Activated naive CD4-positive, alpha-beta T cell treated with anti-CD3 and anti-CD28 coated beads, Interleukin-2, amount 50 U/mL, for 24 hours (primary cell): Measurements from ENCODE around the gene SH3RF3.

Experiments used
- H3K27ac Mint-ChIP-seq: one replicate; pipeline ENCODE4 v1.8.0; 2021; ENCODE audit warnings: mild to moderate bottlenecking, mixed read lengths
- H3K27me3 Mint-ChIP-seq: one replicate; pipeline ENCODE4 v1.8.0; 2021; ENCODE audit warnings: mixed read lengths
- H3K36me3 Mint-ChIP-seq: one replicate; pipeline ENCODE4 v1.8.0; 2021; ENCODE audit warnings: mixed read lengths
- H3K4me1 Mint-ChIP-seq: one replicate; pipeline ENCODE4 v1.8.0; 2021; ENCODE audit warnings: mixed read lengths
- H3K4me3 Mint-ChIP-seq: one replicate; pipeline ENCODE4 v1.8.0; 2021; ENCODE audit warnings: mild to moderate bottlenecking, mixed read lengths
- H3K9me3 Mint-ChIP-seq: one replicate; pipeline ENCODE4 v1.8.0; 2021; ENCODE audit warnings: mixed read lengths

The SH3RF3 gene

DNA sequence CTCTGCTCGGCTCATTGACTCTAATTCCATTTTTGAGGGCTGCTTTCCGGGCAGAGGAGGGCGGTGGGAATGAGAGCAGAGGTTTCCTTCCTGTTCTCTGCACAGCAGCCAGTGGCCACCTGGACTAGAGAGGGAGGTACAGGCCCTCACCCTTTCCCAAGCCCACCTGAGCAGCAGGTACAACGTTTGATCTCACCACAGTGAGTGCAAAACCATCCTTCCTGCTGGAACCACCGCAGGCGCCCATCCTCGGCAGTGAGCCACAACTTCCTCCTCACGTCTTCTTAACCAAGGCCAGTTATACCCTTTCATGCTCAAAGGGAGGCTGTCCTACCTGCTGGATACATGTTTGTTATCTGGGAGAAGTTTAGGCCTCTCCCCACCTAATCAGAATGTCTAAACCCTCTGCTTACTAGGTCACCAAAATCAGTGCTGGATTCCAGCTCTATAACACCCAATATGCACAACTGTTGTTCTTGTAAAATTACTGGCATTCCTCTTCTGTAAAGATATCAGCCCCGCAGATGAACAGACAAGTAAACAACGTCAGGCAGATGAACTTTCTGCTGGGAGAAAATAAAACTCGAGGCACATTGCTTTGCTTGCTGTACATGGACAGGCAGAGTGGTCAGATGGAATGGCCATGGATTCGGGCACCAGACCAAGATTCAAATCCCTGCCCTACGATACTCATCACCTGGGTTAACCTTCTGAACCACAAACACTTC lies 191.4 kb downstream of the SH3RF3 start:
- Mint-ChIP-seq H3K36me3 (no peaks in the 10 kb centered on the region), H3K9me3 (no peaks in the 10 kb centered on the region), H3K4me1 (peaks cover 29% of the 10 kb centered on the region), H3K27ac (no peak overlapping the region), H3K27me3 (no peaks in the 10 kb centered on the region), H3K4me3 (peak overlapping the region; percentile 24)

DNA sequence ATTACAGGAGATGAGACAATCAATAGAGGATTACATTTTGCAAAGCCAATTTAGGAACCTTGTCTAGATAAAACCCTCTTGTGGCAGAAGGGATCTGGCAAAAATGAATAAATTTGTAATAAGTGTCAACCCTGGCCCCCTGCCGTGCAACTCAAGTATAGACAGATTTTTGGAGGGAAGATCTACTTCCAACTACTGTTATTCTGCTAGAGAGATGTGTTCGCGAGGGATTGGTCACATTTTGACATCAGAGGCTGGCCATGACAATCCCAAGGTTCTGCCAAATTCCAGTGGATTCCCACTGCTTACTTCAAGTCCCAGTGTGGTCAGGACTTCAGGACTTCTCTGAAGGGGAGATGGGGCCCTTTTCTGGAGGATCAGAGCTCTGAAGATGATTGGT lies 192.6 kb downstream of the SH3RF3 start:
- no peak overlapping the region for H3K4me3 Mint-ChIP-seq
- peaks cover 29% of the 10 kb centered on the region for H3K4me1 Mint-ChIP-seq
- no peaks in the 10 kb centered on the region for H3K36me3 Mint-ChIP-seq
- H3K27ac Mint-ChIP-seq, result peak overlapping the region; percentile 43
- H3K27me3 Mint-ChIP-seq, result no peaks in the 10 kb centered on the region
- H3K9me3 Mint-ChIP-seq, result no peaks in the 10 kb centered on the region

DNA sequence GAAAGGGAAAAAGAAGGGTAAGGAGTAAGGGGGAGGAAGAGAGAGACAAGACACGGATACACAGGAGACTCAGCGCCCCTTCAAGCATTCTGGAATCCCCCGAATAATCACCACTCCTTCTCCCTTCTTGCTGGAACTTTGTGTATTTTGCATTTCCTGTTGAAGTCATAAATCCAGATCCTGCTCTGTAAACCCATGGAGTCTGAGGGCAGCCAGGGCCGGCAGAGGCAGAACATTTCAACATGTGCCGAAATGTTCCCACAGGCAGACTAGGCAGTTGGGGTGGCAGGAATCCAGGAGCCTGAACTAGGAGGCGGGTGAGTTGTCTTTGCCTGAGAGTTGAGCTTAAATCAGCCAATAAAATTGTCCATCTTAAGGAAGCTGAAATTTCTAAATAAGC lies 193.1 kb downstream of the SH3RF3 start:
- no peaks in the 10 kb centered on the region for H3K36me3 Mint-ChIP-seq
- H3K9me3 Mint-ChIP-seq, result no peaks in the 10 kb centered on the region
- no peaks in the 10 kb centered on the region for H3K27me3 Mint-ChIP-seq
- no peak overlapping the region for H3K27ac Mint-ChIP-seq
- peaks cover 29% of the 10 kb centered on the region for H3K4me1 Mint-ChIP-seq
- no peak overlapping the region for H3K4me3 Mint-ChIP-seq

DNA sequence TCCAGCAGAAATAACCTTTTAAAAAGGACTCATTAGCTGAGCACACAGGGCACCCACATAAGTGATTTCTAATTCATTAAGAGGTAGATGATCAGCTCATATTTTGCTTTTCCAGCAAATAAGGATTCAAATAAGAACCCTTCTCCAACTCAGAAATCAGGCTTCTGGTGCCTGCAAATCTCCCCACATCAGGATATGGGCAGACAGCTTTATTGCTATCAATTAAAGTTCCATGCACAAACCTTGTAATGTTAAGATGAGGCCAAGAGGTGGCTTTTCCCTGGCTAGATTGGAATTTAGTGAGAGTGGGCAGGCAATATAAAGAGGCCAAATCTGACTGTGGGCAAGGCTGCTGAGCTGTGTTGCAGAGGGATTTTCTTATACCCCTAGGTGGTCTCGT lies 193.6 kb downstream of the SH3RF3 start:
- Mint-ChIP-seq H3K36me3 (no peaks in the 10 kb centered on the region), H3K9me3 (no peaks in the 10 kb centered on the region), H3K4me3 (no peak overlapping the region), H3K4me1 (peaks cover 27% of the 10 kb centered on the region), H3K27ac (no peak overlapping the region), H3K27me3 (no peaks in the 10 kb centered on the region)

DNA sequence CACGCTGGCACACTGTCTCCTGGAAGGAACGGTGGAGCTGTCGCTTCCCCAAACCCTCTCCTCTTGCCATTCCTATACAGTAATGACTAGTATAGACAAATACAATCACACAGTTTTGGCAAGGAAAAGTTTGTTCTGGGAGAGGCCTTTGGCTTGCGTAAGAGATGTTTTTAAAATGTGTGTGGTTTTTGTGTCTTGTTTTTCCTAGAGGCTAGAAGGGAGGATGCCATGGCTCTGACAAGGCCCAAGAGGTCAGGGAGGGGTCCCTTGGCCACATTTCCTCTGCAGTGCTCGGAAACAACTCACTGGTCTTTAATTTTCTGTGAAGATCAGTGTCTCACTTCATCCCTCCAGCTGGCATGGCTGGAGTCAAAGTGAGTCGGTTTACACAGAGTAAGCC lies 195.9 kb downstream of the SH3RF3 start:
- H3K4me1 Mint-ChIP-seq, result peaks cover 9% of the 10 kb centered on the region
- no peak overlapping the region for H3K4me3 Mint-ChIP-seq
- no peaks in the 10 kb centered on the region for H3K36me3 Mint-ChIP-seq
- H3K9me3 Mint-ChIP-seq, result no peaks in the 10 kb centered on the region
- no peaks in the 10 kb centered on the region for H3K27me3 Mint-ChIP-seq
- no peak overlapping the region for H3K27ac Mint-ChIP-seq

DNA sequence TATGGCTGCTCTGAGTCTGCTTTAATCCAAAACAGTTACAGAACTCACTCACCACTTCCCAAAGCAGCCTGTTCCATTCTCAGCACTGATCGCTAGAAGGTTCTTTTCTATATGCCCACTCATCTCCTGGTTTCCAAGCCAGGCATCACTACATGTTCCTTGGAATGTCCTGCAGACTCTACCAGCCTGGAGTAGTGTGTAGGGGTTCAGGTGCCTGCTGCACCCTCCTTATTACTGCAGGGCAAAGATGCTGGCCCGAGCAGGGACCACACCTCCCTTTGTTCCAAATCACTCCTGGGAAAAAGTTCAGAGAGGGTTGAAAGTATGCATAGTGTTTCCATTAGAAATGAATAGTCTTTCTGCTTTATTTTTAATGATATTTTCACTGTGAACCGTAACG lies 196.6 kb downstream of the SH3RF3 start:
- Mint-ChIP-seq H3K4me3 (no peak overlapping the region), H3K4me1 (peaks cover 6% of the 10 kb centered on the region), H3K36me3 (no peaks in the 10 kb centered on the region), H3K9me3 (no peaks in the 10 kb centered on the region), H3K27ac (no peak overlapping the region), H3K27me3 (no peaks in the 10 kb centered on the region)

DNA sequence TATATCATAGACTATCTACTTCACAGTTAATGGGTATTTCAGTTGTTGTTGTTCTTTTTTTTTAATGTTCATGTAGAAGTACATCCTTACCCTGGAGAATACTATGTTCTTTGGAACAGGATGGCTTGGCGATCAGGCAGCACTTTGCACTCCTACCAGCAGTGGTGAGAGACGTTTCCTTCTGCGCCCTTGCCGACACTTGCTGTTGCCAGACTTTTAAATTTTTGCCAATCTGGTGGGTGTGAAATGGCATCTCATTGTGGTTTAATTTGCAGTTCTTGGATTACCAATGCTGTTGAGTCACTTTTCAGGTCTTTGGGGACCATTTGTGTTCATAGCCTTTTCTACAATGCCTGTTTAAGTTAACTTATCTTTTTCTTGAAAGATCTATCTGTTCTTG lies 197.3 kb downstream of the SH3RF3 start:
- no peaks in the 10 kb centered on the region for H3K9me3 Mint-ChIP-seq
- H3K27me3 Mint-ChIP-seq, result no peaks in the 10 kb centered on the region
- H3K4me3 Mint-ChIP-seq, result no peak overlapping the region
- H3K36me3 Mint-ChIP-seq, result no peaks in the 10 kb centered on the region
- peaks cover 6% of the 10 kb centered on the region for H3K4me1 Mint-ChIP-seq
- H3K27ac Mint-ChIP-seq, result no peak overlapping the region

DNA sequence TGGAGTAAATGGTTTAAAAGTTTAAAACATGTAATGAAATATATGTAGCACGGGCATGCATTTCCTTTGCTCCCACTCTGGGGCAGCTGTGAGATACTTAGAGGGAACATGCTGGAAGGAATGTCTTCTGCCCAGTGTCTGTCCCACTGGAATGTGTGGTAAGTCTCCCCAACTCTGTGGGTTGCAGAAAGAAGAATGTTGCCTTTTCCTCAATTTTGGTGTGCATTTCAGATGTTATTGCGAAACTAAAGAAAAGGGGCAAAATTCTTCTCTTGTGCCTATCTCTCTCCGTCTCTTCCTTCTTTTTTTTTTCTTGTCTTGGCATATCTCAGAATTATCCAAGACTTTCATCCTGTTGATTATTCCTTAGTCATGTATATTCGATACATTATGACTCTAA lies 201.1 kb downstream of the SH3RF3 start:
- Mint-ChIP-seq H3K4me3 (no peak overlapping the region), H3K27ac (no peak overlapping the region), H3K36me3 (no peaks in the 10 kb centered on the region), H3K4me1 (peaks cover 28% of the 10 kb centered on the region), H3K27me3 (no peaks in the 10 kb centered on the region), H3K9me3 (no peaks in the 10 kb centered on the region)

DNA sequence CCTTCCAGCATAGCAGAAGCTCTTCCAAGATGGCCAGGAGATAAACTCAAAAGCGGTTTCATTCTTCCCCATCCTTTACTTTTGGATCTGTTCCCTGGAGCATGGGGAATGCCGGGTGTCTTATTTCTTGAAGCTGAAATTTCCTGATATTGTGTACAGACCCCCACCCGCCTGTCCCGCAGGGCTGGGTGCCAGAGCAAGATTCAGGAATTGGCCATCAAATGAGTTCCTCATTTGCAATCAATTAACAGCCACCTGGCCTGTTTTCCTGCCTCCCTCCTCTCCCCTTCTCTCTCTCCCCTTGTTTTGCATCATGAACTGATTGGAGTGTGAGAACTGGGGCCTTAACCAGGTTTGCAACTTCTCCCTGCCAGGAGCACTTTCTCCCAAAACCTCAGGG lies 202.1 kb downstream of the SH3RF3 start:
- Mint-ChIP-seq H3K9me3 (no peaks in the 10 kb centered on the region), H3K27ac (no peak overlapping the region), H3K4me1 (peaks cover 38% of the 10 kb centered on the region), H3K27me3 (no peaks in the 10 kb centered on the region), H3K4me3 (no peak overlapping the region), H3K36me3 (no peaks in the 10 kb centered on the region)

DNA sequence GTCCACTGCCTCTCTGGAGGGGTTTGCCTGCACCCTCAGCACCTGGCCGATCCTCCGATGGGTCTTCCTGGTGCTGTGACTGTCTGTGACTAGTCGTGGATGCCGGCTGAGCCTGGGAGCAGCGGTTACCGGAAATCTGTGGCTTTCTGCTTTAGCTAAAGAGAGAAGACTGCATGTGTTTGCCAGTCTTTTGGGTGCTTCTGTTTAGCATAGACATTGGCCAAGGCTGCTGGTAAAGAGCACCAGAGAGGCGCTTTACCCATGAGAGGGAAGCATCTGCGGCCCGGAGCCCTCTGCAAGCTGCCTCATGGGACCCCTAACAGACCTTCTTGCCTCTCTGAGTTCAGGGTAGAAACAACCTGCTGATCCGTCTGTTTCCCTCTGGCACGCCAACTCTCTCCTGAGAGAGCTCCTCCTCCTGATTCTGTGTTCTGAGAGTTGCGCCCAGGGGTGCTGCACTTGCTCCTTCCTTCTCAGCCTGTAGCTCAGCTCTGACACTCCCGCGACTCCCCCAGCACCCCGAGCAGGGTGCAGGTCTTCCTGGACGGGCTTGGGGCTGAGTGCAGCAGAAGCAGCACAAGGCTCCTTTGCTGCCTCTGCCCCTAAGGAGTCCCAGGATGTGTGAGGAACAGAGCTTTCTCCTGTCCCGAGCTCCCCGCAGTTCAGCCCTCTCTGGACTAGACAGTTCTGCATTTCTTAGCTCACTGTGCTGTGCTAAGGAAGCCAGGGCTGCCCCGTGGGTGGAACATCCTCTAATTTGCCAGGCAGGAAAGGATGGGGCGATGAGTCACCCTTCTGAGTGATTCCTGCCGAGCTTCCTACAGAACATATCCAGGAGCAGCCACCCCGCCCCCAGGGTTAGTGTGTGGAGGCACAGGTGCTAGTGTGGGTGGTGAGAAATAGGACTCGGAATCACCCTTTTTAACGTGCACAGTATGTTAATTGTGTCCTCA lies 203.2 kb downstream of the SH3RF3 start:
- Mint-ChIP-seq H3K27ac (peak overlapping the region; percentile 90), H3K4me3 (peak overlapping the region; percentile 85), H3K27me3 (no peaks in the 10 kb centered on the region), H3K4me1 (peaks cover 42% of the 10 kb centered on the region), H3K9me3 (no peaks in the 10 kb centered on the region), H3K36me3 (no peaks in the 10 kb centered on the region)

DNA sequence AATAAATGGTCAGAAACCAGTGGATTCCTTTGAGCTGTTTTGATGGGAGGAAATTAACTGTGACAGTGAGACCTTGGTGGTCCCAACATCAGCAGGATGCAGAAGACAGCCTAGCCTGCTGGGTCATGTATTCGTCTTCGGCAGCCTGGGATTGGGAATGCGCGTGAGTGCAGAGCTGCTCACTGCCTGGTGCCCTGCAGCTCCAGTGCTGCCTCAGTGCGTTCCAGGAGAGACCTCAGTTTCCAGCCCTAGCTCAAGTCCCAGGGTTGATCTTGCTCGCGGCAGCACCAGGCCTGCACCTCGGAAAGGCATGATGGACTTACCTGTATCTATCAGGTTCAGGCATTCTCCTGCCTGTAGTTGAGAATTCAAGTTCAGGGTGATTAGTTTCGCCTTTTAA lies 203.9 kb downstream of the SH3RF3 start:
- no peaks in the 10 kb centered on the region for H3K36me3 Mint-ChIP-seq
- no peaks in the 10 kb centered on the region for H3K27me3 Mint-ChIP-seq
- no peak overlapping the region for H3K27ac Mint-ChIP-seq
- no peak overlapping the region for H3K4me3 Mint-ChIP-seq
- peaks cover 42% of the 10 kb centered on the region for H3K4me1 Mint-ChIP-seq
- H3K9me3 Mint-ChIP-seq, result no peaks in the 10 kb centered on the region

DNA sequence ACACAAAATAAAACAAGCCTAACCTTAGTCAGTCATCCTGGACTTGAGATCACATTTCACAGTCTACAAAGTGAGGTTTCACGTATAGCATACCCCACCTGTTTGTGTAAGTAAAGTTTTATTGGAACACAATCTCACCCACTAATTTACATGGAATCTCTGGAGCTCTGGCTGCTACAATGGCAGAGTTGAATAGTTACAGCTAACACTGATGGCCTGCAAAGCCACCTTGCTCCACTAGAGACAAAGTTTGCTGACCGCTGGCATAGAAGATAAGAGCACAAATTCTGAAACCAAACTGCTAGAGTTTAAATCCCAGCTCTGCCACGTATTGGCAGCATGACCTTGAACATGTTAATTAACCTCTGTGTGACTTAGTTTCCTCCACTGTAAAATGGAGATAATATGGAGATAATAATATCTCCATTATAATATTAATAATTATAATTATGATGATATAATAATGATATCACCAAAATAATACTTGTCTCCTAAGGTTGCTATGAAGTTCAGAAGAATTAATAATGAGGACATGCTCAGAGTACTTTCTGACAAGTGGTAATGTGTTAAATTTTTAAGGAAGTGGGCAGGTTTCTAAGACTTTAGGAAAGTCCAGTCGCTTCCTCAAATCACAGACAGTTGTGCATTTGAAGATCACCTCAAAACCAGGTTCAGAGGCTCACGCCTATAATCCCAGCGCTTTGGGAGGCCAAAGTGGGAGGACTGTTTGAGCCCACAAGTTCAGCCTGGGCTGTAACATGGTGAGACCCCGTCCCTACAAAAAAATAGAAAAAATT lies 204.6 kb downstream of the SH3RF3 start:
- H3K4me3 Mint-ChIP-seq, result no peak overlapping the region
- H3K27ac Mint-ChIP-seq, result no peak overlapping the region
- H3K36me3 Mint-ChIP-seq, result no peaks in the 10 kb centered on the region
- no peaks in the 10 kb centered on the region for H3K27me3 Mint-ChIP-seq
- peaks cover 42% of the 10 kb centered on the region for H3K4me1 Mint-ChIP-seq
- no peaks in the 10 kb centered on the region for H3K9me3 Mint-ChIP-seq

DNA sequence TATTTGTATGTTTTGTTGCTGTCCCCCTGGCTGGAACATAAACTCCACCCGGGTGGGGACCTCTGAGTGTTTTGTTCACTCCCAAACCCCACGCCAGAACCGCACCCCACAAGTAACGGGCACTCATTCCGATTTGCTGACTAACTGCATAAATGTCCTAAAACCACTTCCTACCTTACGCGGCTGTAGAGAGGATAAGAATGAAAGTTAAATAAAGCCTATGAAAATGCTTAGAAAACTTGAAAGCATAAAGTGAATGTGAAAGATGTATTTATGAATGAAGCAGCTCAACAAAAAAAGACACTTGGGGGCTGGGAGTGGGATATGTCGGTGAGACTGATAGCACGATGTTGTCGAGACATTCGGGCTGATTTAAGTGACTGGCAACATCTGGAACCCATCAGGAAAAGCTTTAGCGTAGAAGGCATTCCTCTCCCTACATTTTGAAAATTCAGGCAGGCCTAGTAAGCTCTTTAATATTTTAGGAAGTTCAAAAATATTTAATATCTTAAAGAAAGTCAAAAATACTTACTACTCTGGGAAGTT lies 206.7 kb downstream of the SH3RF3 start:
- Mint-ChIP-seq H3K4me1 (peaks cover 41% of the 10 kb centered on the region), H3K27me3 (no peaks in the 10 kb centered on the region), H3K4me3 (peak overlapping the region; percentile 31), H3K9me3 (no peaks in the 10 kb centered on the region), H3K36me3 (peaks cover 1% of the 10 kb centered on the region), H3K27ac (peak overlapping the region; percentile 5)

DNA sequence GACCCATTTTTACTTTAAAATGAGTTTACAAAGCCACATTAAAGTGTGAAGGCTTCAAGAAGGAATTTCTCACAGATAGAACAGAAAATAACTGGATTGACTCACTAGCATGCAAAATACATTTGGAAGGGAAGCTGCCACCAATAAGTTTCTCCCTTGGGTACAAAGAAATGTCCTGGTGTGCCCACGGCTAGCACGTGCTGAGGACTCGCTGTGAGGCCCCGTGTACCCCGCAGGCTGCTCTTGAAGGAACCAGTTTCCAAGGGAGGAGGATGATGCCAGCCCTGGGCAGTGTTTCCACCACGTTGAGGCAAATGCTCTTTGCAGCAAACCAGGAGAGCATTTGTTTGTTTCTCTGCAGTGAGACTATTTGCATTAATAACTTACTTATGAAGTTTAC lies 207.3 kb downstream of the SH3RF3 start:
- no peak overlapping the region for H3K27ac Mint-ChIP-seq
- H3K27me3 Mint-ChIP-seq, result no peaks in the 10 kb centered on the region
- peaks cover 46% of the 10 kb centered on the region for H3K4me1 Mint-ChIP-seq
- no peaks in the 10 kb centered on the region for H3K9me3 Mint-ChIP-seq
- H3K4me3 Mint-ChIP-seq, result no peak overlapping the region
- peaks cover 1% of the 10 kb centered on the region for H3K36me3 Mint-ChIP-seq

DNA sequence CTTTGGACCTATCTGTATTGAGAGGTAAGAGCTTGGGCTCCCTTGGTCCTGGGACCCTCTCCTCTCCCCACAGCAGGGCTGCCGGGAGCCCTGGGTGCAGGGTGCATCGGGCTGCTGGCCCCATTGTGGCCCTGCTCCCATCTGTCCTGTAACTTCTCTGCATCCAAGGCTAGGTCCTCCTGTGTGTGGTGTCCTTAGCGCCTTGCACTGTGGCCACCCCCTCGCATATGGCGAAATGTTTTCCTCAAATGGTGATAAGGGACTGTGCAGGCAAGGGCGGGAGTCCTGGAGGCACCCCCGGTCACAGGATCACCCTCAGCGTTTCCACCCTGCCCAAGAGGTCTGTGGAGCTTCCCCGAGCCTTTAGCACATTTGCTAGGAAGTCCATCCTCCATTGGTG lies 208.2 kb downstream of the SH3RF3 start:
- Mint-ChIP-seq H3K36me3 (peaks cover 1% of the 10 kb centered on the region), H3K27me3 (no peaks in the 10 kb centered on the region), H3K27ac (no peak overlapping the region), H3K4me3 (no peak overlapping the region), H3K9me3 (no peaks in the 10 kb centered on the region), H3K4me1 (peaks cover 40% of the 10 kb centered on the region)
